HEK293 (cell line): Measurements from ENCODE around the gene NR3C2.

Experiments used
- KLF7 ChIP-seq: fragments of 450-650 bp; formaldehyde crosslinking; IDR thresholded peaks from 2 replicates; pipeline ENCODE4 v1.5.1; 2016; ENCODE audit warnings: missing biosample characterization, missing genetic modification characterization, borderline replicate concordance
- MZF1 ChIP-seq: fragments of 450-650 bp; formaldehyde crosslinking; IDR thresholded peaks from 2 replicates; pipeline ENCODE4 v1.5.1; 2017; ENCODE audit warnings: missing biosample characterization, missing genetic modification characterization, borderline replicate concordance
- OVOL3 ChIP-seq: fragments of 450-650 bp; formaldehyde crosslinking; IDR thresholded peaks from 2 replicates; pipeline ENCODE4 v1.5.1; 2016; ENCODE audit warnings: missing biosample characterization, missing genetic modification characterization
- PRDM1 ChIP-seq: fragments of 450-650 bp; formaldehyde crosslinking; IDR thresholded peaks from 2 replicates; pipeline ENCODE4; 2016; ENCODE audit warnings: missing biosample characterization, missing genetic modification characterization
- RBAK ChIP-seq: fragments of 450-650 bp; formaldehyde crosslinking; IDR thresholded peaks from 2 replicates; pipeline ENCODE4 v1.5.1; 2016; ENCODE audit warnings: missing biosample characterization, missing genetic modification characterization
- ZBTB48 ChIP-seq: fragments of 450-650 bp; formaldehyde crosslinking; IDR thresholded peaks from 2 replicates; pipeline ENCODE4 v1.5.1; 2016; ENCODE audit warnings: missing biosample characterization, missing genetic modification characterization
- ZNF132 ChIP-seq: fragments of 450-650 bp; formaldehyde crosslinking; IDR thresholded peaks from 2 replicates; pipeline ENCODE4 v1.5.1; 2017; ENCODE audit warnings: missing biosample characterization, missing genetic modification characterization, borderline replicate concordance
- ZNF16 ChIP-seq: fragments of 450-650 bp; formaldehyde crosslinking; IDR thresholded peaks from 2 replicates; pipeline ENCODE4 v1.5.1; 2016; ENCODE audit warnings: low read depth, missing biosample characterization, missing genetic modification characterization
- ZNF169 ChIP-seq: fragments of 450-650 bp; formaldehyde crosslinking; IDR thresholded peaks from 2 replicates; pipeline ENCODE4 v1.5.1; 2016; ENCODE audit warnings: missing biosample characterization, missing genetic modification characterization
- ZNF274 ChIP-seq, 2 experiments: fragments of 200-500 bp in 1 of 2; fragments of 450-650 bp in 1 of 2; sonication (Bioruptor generic) in 1 of 2; formaldehyde crosslinking in 1 of 2; IDR thresholded peaks; 2 replicates each; pipeline versions ENCODE4 v1.5.1 to v1.6.1; 2014 to 2016; ENCODE audit warnings: borderline replicate concordance in 1 of 2, inconsistent platforms in 1 of 2, low read length in 1 of 2, missing biosample characterization in 1 of 2, missing genetic modification characterization in 1 of 2
- ZNF302 ChIP-seq: fragments of 450-650 bp; formaldehyde crosslinking; IDR thresholded peaks from 2 replicates; pipeline ENCODE4 v1.5.1; 2016; ENCODE audit warnings: missing biosample characterization, missing genetic modification characterization, low read depth
- ZNF391 ChIP-seq: fragments of 450-650 bp; formaldehyde crosslinking; IDR thresholded peaks from 2 replicates; pipeline ENCODE4 v1.5.1; 2016; ENCODE audit warnings: low read depth, missing biosample characterization, missing genetic modification characterization, borderline replicate concordance
- ZNF433 ChIP-seq: fragments of 450-650 bp; formaldehyde crosslinking; IDR thresholded peaks from 2 replicates; pipeline ENCODE4 v1.5.1; 2016; ENCODE audit warnings: missing biosample characterization, missing genetic modification characterization, low read depth
- ZNF621 ChIP-seq: fragments of 450-650 bp; formaldehyde crosslinking; IDR thresholded peaks from 2 replicates; pipeline ENCODE4 v1.5.1; 2017; ENCODE audit warnings: missing biosample characterization, missing genetic modification characterization
- ZNF629 ChIP-seq: fragments of 450-650 bp; formaldehyde crosslinking; IDR thresholded peaks from 2 replicates; pipeline ENCODE4 v1.5.1; 2017; ENCODE audit warnings: missing biosample characterization, missing genetic modification characterization
- ZNF654 ChIP-seq: fragments of 450-650 bp; formaldehyde crosslinking; IDR thresholded peaks from 2 replicates; pipeline ENCODE4 v1.5.1; 2016; ENCODE audit warnings: low read depth, missing biosample characterization, missing genetic modification characterization
- ZNF664 ChIP-seq: fragments of 450-650 bp; formaldehyde crosslinking; IDR thresholded peaks from 2 replicates; pipeline ENCODE4 v1.5.1; 2016; ENCODE audit warnings: missing biosample characterization, missing genetic modification characterization
- ZNF677 ChIP-seq: fragments of 450-650 bp; IDR thresholded peaks from 2 replicates; pipeline ENCODE4 v1.5.0; 2018; ENCODE audit warnings: missing biosample characterization, mild to moderate bottlenecking, missing genetic modification characterization, moderate library complexity
- ZNF747 ChIP-seq: fragments of 450-650 bp; formaldehyde crosslinking; IDR thresholded peaks from 2 replicates; pipeline ENCODE4 v1.5.1; 2016; ENCODE audit warnings: missing biosample characterization, missing genetic modification characterization
- ZNF792 ChIP-seq: fragments of 450-650 bp; formaldehyde crosslinking; IDR thresholded peaks from 2 replicates; pipeline ENCODE4 v1.5.1; 2016; ENCODE audit warnings: missing biosample characterization, missing genetic modification characterization
- TF ChIP-seq, protein P1 (sequence below): fragments of 450-650 bp; formaldehyde crosslinking; IDR thresholded peaks from 2 replicates; pipeline ENCODE4 v1.5.1; 2016; ENCODE audit warnings: missing biosample characterization, missing genetic modification characterization
- TF ChIP-seq, protein P2 (sequence below): fragments of 450-650 bp; formaldehyde crosslinking; IDR thresholded peaks from 2 replicates; pipeline ENCODE4 v1.5.1; 2016; ENCODE audit warnings: missing biosample characterization, missing genetic modification characterization
- TF ChIP-seq, protein P3 (sequence below): fragments of 450-650 bp; formaldehyde crosslinking; IDR thresholded peaks from 2 replicates; pipeline ENCODE4 v1.5.1; 2016; ENCODE audit warnings: missing biosample characterization, missing genetic modification characterization
- TF ChIP-seq, protein P4 (sequence below): fragments of 450-650 bp; formaldehyde crosslinking; IDR thresholded peaks from 2 replicates; pipeline ENCODE4 v1.5.1; 2017; ENCODE audit warnings: missing biosample characterization, missing genetic modification characterization
- TF ChIP-seq, protein P5 (sequence below): fragments of 450-650 bp; formaldehyde crosslinking; IDR thresholded peaks from 2 replicates; pipeline ENCODE4 v1.5.1; 2016; ENCODE audit warnings: missing biosample characterization, missing genetic modification characterization, low read depth
- TF ChIP-seq, protein P6 (sequence below): fragments of 450-650 bp; formaldehyde crosslinking; conservative IDR thresholded peaks from 2 replicates; pipeline ENCODE4 v1.5.1; 2016; ENCODE audit warnings: low read depth, missing biosample characterization, missing genetic modification characterization

Gene NR3C2

DNA sequence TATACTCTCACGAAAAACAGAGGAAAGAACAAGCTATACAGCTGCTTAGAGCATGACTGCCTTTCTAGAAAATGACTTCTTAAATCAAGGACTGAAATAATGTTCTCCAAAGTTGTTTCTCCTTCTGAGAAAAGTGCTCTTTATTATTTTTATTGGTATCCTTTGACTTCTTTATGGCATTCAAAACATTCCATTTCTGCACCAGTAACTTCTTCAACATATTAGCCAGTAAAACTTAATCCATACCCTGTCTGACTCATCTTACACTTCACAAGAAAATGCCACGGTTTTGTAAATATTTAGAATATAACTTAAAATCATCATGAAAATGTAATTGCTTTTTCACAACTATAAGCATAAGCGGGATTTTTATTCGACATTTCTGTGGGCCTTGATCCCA lies 180.4 kb downstream of the NR3C2 start (continued):
- TF ChIP-seq ZNF433 (tag by site-specific recombination) (no peak), ZNF391 (tag by site-specific recombination) (no peak), ZNF169 (tag by site-specific recombination) (no peak), ZNF747 (tag by site-specific recombination) (no peak), ZNF664 (no peak), OVOL3 (tag by site-specific recombination) (peak; percentile 84), ZNF274 (IDR thresholded peaks at IDR 0.05; ENCODE audit: low read length) (no peak), ZNF274 (tag by site-specific recombination; IDR thresholded peaks at IDR 0.05; ENCODE audit: borderline replicate concordance) (no peak), MZF1 (tag by site-specific recombination) (peak; percentile 51; the same call in 1 of the 2 replicates), ZBTB48 (tag by site-specific recombination) (no peak), ZNF792 (tag by site-specific recombination) (0 out of 2 replicates have a peak, but pooled peaks have one; percentile 19), ZNF629 (tag by site-specific recombination) (peak; percentile 68), ZNF132 (tag by site-specific recombination) (no peak), ZNF654 (tag by site-specific recombination) (0 out of 2 replicates have a peak, but pooled peaks have one; percentile 3), KLF7 (tag by site-specific recombination) (0 out of 2 replicates have a peak, but pooled peaks have one; percentile 41), ZNF621 (tag by site-specific recombination) (no peak), PRDM1 (tag by site-specific recombination) (no peak), RBAK (tag by site-specific recombination) (no peak), ZNF302 (tag by site-specific recombination) (no peak), ZNF677 (tag by site-specific recombination) (no peak), ZNF16 (no peak)
- TF ChIP-seq, protein P1, sequence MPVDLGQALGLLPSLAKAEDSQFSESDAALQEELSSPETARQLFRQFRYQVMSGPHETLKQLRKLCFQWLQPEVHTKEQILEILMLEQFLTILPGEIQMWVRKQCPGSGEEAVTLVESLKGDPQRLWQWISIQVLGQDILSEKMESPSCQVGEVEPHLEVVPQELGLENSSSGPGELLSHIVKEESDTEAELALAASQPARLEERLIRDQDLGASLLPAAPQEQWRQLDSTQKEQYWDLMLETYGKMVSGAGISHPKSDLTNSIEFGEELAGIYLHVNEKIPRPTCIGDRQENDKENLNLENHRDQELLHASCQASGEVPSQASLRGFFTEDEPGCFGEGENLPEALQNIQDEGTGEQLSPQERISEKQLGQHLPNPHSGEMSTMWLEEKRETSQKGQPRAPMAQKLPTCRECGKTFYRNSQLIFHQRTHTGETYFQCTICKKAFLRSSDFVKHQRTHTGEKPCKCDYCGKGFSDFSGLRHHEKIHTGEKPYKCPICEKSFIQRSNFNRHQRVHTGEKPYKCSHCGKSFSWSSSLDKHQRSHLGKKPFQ, result peak; percentile 75
- TF ChIP-seq, protein P2, sequence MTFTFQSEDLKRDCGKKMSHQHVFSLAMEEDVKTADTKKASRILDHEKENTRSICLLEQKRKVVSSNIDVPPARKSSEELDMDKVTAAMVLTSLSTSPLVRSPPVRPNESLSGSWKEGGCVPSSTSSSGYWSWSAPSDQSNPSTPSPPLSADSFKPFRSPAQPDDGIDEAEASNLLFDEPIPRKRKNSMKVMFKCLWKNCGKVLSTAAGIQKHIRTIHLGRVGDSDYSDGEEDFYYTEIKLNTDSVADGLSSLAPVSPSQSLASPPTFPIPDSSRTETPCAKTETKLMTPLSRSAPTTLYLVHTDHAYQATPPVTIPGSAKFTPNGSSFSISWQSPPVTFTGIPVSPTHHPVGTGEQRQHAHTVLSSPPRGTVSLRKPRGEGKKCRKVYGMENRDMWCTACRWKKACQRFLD, result no peak
- TF ChIP-seq, protein P3, sequence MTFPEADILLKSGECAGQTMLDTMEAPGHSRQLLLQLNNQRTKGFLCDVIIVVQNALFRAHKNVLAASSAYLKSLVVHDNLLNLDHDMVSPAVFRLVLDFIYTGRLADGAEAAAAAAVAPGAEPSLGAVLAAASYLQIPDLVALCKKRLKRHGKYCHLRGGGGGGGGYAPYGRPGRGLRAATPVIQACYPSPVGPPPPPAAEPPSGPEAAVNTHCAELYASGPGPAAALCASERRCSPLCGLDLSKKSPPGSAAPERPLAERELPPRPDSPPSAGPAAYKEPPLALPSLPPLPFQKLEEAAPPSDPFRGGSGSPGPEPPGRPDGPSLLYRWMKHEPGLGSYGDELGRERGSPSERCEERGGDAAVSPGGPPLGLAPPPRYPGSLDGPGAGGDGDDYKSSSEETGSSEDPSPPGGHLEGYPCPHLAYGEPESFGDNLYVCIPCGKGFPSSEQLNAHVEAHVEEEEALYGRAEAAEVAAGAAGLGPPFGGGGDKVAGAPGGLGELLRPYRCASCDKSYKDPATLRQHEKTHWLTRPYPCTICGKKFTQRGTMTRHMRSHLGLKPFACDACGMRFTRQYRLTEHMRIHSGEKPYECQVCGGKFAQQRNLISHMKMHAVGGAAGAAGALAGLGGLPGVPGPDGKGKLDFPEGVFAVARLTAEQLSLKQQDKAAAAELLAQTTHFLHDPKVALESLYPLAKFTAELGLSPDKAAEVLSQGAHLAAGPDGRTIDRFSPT, result peak; percentile 41; the same call in 1 of the 2 replicates
- TF ChIP-seq, protein P4, sequence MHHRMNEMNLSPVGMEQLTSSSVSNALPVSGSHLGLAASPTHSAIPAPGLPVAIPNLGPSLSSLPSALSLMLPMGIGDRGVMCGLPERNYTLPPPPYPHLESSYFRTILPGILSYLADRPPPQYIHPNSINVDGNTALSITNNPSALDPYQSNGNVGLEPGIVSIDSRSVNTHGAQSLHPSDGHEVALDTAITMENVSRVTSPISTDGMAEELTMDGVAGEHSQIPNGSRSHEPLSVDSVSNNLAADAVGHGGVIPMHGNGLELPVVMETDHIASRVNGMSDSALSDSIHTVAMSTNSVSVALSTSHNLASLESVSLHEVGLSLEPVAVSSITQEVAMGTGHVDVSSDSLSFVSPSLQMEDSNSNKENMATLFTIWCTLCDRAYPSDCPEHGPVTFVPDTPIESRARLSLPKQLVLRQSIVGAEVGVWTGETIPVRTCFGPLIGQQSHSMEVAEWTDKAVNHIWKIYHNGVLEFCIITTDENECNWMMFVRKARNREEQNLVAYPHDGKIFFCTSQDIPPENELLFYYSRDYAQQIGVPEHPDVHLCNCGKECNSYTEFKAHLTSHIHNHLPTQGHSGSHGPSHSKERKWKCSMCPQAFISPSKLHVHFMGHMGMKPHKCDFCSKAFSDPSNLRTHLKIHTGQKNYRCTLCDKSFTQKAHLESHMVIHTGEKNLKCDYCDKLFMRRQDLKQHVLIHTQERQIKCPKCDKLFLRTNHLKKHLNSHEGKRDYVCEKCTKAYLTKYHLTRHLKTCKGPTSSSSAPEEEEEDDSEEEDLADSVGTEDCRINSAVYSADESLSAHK, result peak; percentile 71; the same call in 1 of the 2 replicates
- TF ChIP-seq, protein P5, sequence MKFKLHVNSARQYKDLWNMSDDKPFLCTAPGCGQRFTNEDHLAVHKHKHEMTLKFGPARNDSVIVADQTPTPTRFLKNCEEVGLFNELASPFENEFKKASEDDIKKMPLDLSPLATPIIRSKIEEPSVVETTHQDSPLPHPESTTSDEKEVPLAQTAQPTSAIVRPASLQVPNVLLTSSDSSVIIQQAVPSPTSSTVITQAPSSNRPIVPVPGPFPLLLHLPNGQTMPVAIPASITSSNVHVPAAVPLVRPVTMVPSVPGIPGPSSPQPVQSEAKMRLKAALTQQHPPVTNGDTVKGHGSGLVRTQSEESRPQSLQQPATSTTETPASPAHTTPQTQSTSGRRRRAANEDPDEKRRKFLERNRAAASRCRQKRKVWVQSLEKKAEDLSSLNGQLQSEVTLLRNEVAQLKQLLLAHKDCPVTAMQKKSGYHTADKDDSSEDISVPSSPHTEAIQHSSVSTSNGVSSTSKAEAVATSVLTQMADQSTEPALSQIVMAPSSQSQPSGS (tag by site-specific recombination), result no peak
- TF ChIP-seq, protein P6, sequence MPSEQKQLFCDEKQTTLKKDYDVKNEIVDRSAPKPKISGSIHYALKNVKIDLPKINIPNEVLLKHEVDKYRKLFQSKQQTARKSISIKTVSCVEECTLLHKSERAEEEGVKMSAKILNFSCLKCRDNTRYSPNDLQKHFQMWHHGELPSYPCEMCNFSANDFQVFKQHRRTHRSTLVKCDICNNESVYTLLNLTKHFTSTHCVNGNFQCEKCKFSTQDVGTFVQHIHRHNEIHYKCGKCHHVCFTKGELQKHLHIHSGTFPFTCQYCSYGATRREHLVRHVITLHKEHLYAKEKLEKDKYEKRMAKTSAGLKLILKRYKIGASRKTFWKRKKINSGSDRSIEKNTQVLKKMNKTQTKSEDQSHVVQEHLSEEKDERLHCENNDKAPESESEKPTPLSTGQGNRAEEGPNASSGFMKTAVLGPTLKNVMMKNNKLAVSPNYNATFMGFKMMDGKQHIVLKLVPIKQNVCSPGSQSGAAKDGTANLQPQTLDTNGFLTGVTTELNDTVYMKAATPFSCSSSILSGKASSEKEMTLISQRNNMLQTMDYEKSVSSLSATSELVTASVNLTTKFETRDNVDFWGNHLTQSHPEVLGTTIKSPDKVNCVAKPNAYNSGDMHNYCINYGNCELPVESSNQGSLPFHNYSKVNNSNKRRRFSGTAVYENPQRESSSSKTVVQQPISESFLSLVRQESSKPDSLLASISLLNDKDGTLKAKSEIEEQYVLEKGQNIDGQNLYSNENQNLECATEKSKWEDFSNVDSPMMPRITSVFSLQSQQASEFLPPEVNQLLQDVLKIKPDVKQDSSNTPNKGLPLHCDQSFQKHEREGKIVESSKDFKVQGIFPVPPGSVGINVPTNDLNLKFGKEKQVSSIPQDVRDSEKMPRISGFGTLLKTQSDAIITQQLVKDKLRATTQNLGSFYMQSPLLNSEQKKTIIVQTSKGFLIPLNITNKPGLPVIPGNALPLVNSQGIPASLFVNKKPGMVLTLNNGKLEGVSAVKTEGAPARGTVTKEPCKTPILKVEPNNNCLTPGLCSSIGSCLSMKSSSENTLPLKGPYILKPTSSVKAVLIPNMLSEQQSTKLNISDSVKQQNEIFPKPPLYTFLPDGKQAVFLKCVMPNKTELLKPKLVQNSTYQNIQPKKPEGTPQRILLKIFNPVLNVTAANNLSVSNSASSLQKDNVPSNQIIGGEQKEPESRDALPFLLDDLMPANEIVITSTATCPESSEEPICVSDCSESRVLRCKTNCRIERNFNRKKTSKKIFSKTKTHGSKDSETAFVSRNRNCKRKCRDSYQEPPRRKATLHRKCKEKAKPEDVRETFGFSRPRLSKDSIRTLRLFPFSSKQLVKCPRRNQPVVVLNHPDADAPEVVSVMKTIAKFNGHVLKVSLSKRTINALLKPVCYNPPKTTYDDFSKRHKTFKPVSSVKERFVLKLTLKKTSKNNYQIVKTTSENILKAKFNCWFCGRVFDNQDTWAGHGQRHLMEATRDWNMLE, result no peak
